Glutamatergic neuron (in vitro differentiated cells): ENCODE measurements around the gene SPATA13. TPM values are rescaled to one million over a fixed set of nuclear protein-coding genes. Genes with fewer than 3 reads are reported as not detected.

Experiments
- DNase-seq: peaks from one replicate; pipeline ENCODE4 v3.0.0; 2022
- H3K27ac Mint-ChIP-seq: one replicate; pipeline ENCODE4 v1.8.0; 2020; ENCODE audit warnings: mild to moderate bottlenecking, mixed read lengths, inconsistent platforms; ENCODE audit not compliant: unreplicated experiment
- H3K27me3 Mint-ChIP-seq: one replicate; pipeline ENCODE4 v1.8.0; 2020; ENCODE audit warnings: mild to moderate bottlenecking, moderate library complexity, mixed read lengths, inconsistent platforms; ENCODE audit not compliant: unreplicated experiment
- H3K36me3 Mint-ChIP-seq: one replicate; pipeline ENCODE4 v1.8.0; 2020; ENCODE audit warnings: mild to moderate bottlenecking, mixed read lengths, inconsistent platforms; ENCODE audit not compliant: unreplicated experiment
- H3K4me1 Mint-ChIP-seq: one replicate; pipeline ENCODE4 v1.8.0; 2020; ENCODE audit warnings: mild to moderate bottlenecking, low read depth, mixed read lengths, inconsistent platforms; ENCODE audit not compliant: unreplicated experiment
- H3K4me3 Mint-ChIP-seq: one replicate; pipeline ENCODE4 v1.8.0; 2020; ENCODE audit warnings: mild to moderate bottlenecking, mixed read lengths, inconsistent platforms; ENCODE audit not compliant: unreplicated experiment
- H3K9me3 Mint-ChIP-seq: one replicate; pipeline ENCODE4 v1.8.0; 2020; ENCODE audit warnings: mild to moderate bottlenecking, moderate library complexity, mixed read lengths, inconsistent platforms; ENCODE audit not compliant: unreplicated experiment
- total RNA-seq: library from RNA; stranded (reverse); fragmentation: NEBNext Ultra II Directional; extraction: Animal tissue kit (Norgen Biotek cat#: 25700); gene quantifications from one replicate; pipeline ENCODE4 v1.2.1, GENCODE V29; 2021; ENCODE audit not compliant: unreplicated experiment
- TF ChIP-seq, protein P1 (sequence below): fragments of 200-600 bp; sonication (generic); IDR thresholded peaks from one replicate; pipeline ENCODE4 v1.5.0; 2021; ENCODE audit not compliant: partially characterized antibody, unreplicated experiment

Gene SPATA13
- total RNA-seq, 1 donor from 2014 or later: 7.4 TPM

DNA sequence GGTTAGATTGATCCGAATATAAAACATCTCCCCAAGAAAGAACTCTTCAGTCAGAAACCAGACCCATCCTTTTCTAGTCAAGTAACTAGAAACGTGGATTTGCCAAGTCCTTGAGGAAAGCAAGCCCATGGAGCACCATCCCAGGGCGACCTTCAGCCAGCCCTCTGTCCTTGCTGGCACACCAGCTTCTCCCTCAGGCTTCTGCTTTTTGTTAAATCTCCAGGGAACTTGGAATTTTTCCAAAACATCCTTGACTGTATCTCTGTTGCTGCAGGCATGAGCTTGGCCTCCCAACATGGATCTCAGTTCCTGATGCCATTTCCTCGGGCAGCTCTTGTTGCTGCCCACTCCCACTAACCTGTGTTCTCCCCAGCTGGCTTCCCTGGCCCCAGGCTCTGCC is 121.7 kb downstream of the SPATA13 start:
- H3K4me3 Mint-ChIP-seq: no peak overlapping the region
- DNase-seq: no peak
- no peak overlapping the region for H3K27ac Mint-ChIP-seq
- TF ChIP-seq, protein P1, sequence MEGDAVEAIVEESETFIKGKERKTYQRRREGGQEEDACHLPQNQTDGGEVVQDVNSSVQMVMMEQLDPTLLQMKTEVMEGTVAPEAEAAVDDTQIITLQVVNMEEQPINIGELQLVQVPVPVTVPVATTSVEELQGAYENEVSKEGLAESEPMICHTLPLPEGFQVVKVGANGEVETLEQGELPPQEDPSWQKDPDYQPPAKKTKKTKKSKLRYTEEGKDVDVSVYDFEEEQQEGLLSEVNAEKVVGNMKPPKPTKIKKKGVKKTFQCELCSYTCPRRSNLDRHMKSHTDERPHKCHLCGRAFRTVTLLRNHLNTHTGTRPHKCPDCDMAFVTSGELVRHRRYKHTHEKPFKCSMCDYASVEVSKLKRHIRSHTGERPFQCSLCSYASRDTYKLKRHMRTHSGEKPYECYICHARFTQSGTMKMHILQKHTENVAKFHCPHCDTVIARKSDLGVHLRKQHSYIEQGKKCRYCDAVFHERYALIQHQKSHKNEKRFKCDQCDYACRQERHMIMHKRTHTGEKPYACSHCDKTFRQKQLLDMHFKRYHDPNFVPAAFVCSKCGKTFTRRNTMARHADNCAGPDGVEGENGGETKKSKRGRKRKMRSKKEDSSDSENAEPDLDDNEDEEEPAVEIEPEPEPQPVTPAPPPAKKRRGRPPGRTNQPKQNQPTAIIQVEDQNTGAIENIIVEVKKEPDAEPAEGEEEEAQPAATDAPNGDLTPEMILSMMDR: no peak
- peaks cover 9% of the 10 kb centered on the region for H3K27me3 Mint-ChIP-seq
- H3K36me3 Mint-ChIP-seq: no peaks in the 10 kb centered on the region
- H3K4me1 Mint-ChIP-seq: no peaks in the 10 kb centered on the region
- peaks cover 1% of the 10 kb centered on the region for H3K9me3 Mint-ChIP-seq

DNA sequence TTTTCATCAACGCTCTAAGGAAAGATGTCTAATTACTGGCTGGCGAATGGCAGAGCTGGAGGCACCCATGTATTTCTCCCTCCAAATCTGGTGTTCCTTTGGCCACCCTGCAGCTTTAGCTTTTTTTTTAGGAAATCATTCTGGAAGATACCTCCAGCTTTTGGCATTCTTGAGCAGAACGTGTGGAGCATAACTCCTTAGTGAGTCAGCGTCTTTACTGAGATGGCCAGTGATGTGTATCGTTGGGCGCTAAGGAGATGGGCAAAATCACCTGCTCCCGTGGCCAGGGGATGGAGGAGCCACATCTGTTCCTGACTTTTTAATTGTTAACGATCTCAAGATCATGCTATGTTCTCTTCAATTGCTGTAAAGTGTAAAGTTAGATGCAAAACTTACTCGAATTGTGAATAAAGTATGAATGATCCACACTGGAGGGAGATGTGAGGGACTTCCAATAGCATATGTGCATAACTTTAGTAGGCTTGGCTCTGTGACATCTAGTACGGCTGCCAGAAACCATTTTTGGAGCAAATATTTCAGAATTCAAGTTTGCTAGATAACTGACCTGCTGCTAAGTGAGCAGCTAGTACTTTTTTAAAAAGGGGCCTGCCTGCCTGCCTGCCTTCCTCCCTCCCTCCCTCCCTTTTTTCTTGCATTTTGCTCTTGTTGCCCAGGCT is 124.5 kb downstream of the SPATA13 start:
- Mint-ChIP-seq H3K27ac (no peak overlapping the region), H3K36me3 (no peaks in the 10 kb centered on the region), H3K27me3 (peaks cover 3% of the 10 kb centered on the region), H3K9me3 (peaks cover 1% of the 10 kb centered on the region), H3K4me3 (no peak overlapping the region), H3K4me1 (no peaks in the 10 kb centered on the region)
- TF ChIP-seq, protein P1: no peak
- no peak for DNase-seq

DNA sequence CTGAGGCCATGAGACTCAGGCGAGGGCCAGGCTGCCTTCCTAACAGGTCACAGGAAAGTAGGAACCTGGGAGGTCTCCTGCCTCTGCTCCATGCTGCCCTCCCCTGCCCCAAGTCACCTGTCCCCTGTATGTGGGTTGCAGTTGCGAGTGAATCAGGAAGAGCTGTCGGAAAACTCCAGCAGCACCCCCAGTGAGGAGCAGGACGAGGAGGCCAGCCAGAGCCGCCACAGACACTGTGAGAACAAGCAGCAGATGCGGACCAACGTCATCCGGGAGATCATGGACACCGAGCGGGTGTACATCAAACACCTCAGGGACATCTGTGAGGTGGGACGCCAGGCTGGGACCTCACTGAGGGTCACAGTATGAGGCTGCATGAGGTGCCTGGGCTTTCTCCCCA is 126.1 kb downstream of the SPATA13 start:
- Mint-ChIP-seq H3K27me3 (peaks cover 3% of the 10 kb centered on the region), H3K27ac (no peak overlapping the region), H3K4me3 (no peak overlapping the region), H3K9me3 (peaks cover 1% of the 10 kb centered on the region), H3K4me1 (no peaks in the 10 kb centered on the region), H3K36me3 (no peaks in the 10 kb centered on the region)
- no peak for DNase-seq
- TF ChIP-seq, protein P1: no peak

DNA sequence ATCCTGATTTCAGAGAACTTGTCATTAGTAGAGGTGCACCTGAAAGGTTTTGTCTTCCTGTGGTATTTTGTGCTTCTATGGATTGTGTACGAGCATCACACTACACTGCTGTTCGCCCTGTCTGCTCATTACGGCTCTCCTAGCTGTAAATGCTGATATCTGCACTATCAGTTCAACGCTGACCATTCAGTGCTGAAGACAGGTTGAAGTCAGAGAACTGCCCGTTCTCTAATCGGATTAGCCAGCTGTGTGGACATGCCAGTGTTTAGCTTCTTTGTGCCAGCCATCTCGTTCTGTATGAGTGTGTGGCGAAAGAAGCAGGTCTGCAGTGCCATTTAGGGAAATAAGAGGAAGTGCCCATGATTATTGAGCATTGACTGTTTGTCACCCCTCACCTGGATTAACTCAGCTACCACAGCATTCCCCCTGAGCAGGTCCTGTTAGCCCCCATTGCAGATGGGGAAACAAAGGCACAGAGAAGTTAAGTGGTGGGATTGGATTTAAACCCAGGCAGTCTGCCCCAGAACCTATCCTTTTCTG is 127.3 kb downstream of the SPATA13 start:
- H3K27ac Mint-ChIP-seq: no peak overlapping the region
- no peaks in the 10 kb centered on the region for H3K9me3 Mint-ChIP-seq
- H3K4me1 Mint-ChIP-seq: no peaks in the 10 kb centered on the region
- H3K27me3 Mint-ChIP-seq: peaks cover 3% of the 10 kb centered on the region
- TF ChIP-seq, protein P1: no peak
- no peak overlapping the region for H3K4me3 Mint-ChIP-seq
- peaks cover 4% of the 10 kb centered on the region for H3K36me3 Mint-ChIP-seq
- DNase-seq: no peak

DNA sequence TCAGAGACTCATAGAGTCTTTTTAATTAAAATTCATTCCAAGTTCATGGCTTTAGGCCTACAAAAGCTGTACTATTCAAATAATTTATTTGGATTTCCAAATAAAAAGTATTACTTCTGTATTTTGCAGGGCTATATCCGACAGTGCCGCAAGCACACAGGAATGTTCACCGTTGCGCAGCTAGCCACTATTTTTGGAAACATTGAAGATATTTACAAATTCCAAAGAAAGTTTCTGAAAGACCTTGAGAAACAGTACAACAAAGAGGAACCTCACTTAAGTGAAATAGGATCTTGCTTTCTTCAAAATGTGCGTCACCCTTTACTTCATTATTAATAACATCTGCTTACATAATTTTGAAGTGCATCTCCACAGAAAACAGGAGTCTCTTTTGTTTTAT is 128.3 kb downstream of the SPATA13 start:
- Mint-ChIP-seq H3K9me3 (no peaks in the 10 kb centered on the region), H3K27ac (no peak overlapping the region), H3K36me3 (peaks cover 4% of the 10 kb centered on the region), H3K27me3 (peaks cover 3% of the 10 kb centered on the region), H3K4me3 (no peak overlapping the region), H3K4me1 (no peaks in the 10 kb centered on the region)
- TF ChIP-seq, protein P1: no peak
- no peak for DNase-seq
